Measurements from ENCODE around the gene ACAD8.

DNA sequence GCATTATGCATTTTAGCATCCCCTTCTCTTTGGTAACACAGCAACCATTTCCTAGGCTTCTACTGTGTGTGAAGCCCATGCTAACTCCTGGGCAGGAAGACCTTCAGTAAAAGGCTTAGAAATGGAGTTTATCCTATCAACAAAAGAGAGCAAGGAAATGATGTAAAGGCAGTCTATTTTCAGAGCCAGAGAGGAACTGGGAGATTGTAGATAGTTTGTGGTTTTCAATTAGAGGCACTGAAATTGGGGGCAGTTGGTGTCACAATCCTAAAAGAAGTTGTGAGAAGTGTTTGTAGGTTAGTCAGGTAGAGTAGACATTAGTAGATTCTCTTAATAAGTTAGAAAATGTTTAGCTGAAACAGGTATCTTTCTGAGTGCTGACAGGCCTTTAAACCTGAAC, 7.1 kb downstream of the ACAD8 start:
- TF ChIP-seq, protein P1, sequence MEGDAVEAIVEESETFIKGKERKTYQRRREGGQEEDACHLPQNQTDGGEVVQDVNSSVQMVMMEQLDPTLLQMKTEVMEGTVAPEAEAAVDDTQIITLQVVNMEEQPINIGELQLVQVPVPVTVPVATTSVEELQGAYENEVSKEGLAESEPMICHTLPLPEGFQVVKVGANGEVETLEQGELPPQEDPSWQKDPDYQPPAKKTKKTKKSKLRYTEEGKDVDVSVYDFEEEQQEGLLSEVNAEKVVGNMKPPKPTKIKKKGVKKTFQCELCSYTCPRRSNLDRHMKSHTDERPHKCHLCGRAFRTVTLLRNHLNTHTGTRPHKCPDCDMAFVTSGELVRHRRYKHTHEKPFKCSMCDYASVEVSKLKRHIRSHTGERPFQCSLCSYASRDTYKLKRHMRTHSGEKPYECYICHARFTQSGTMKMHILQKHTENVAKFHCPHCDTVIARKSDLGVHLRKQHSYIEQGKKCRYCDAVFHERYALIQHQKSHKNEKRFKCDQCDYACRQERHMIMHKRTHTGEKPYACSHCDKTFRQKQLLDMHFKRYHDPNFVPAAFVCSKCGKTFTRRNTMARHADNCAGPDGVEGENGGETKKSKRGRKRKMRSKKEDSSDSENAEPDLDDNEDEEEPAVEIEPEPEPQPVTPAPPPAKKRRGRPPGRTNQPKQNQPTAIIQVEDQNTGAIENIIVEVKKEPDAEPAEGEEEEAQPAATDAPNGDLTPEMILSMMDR (IDR thresholded peaks at IDR 0.05) = no peak
- no peak for TF ChIP-seq POLR2A (IDR thresholded peaks at IDR 0.05; ENCODE audit: low read depth)
- no peak for TF ChIP-seq EP300 (IDR thresholded peaks at IDR 0.05)
